H1 (cell line): ENCODE results near the gene DOCK10. TPM values are rescaled to one million over a fixed set of nuclear protein-coding genes. Genes with fewer than 3 reads are reported as not detected.

Source experiments
- CHD7 ChIP-seq: fragments of 300-600 bp; sonication (generic); IDR thresholded peaks from 2 replicates; pipeline ENCODE4 v1.7.1; 2012; ENCODE audit warnings: low read length, moderate library complexity, mild to moderate bottlenecking, inconsistent platforms; ENCODE audit not compliant: insufficient replicate concordance
- EGR1 ChIP-seq: IDR thresholded peaks from 2 replicates; pipeline ENCODE4 v1.6.1; 2011; ENCODE audit warnings: low read depth, low read length, borderline replicate concordance
- polyA plus RNA-seq, 7 experiments: library from polyadenylated mRNA; depleted of rRNA in 3 of 7; stranded (reverse) in 5 of 7; unstranded in 2 of 7; fragments of >200 nt in 5 of 7; fragments of 200-250 nt in 2 of 7; gene quantifications; 1 replicate in 5 of 7; 2 replicates in 1 of 7; 4 replicates in 1 of 7; pipeline versions ENCODE4 v1.2.1 to v1.2.3, GENCODE V29; 2011 to 2013; ENCODE audit warnings: missing spikeins in 2 of 7, mixed read lengths in 2 of 7
- total RNA-seq: library from RNA; stranded (reverse); fragmentation: NEBNext Ultra II Directional; extraction: Animal tissue kit (Norgen Biotek cat#: 25700); gene quantifications from 2 replicates; pipeline ENCODE4 v1.2.1, GENCODE V29; 2021

DOCK10 gene
- total and polyA plus RNA-seq, 2 of the 8 experiments (the other 6 are each of a cell fraction or from before 2014, with no cell fraction given): 0.33 to 1.6 TPM

GRCh38 chr2:225040856-225041206 lies 1.4 kb downstream of the DOCK10 start (continued):
- no peak for TF ChIP-seq CHD7
- no peak for TF ChIP-seq EGR1
